Neural cell (in vitro differentiated cells): Measurements from ENCODE around the gene ALOX5AP. TPM values are rescaled to one million over a fixed set of nuclear protein-coding genes. Genes with fewer than 3 reads are reported as not detected.

ENCODE experiments used
- H2AFZ ChIP-seq: fragments of 200-600, 300-800 bp; sonication (generic), shearing (Covaris generic); 2 replicates; pipeline ENCODE4 v1.6.0; 2014; ENCODE audit warnings: low read depth, mild to moderate bottlenecking, antibody characterized with exemption, low read length, moderate library complexity
- H3F3A ChIP-seq: fragments of 200-600 bp; shearing (Covaris generic); 2 replicates; pipeline ENCODE4 v1.6.1; 2016; ENCODE audit warnings: mild to moderate bottlenecking, moderate library complexity, mixed read lengths, antibody characterized with exemption, low read length; ENCODE audit not compliant: insufficient read depth, poor library complexity, severe bottlenecking
- H3K27ac ChIP-seq: fragments of 200-600, 300-800 bp; sonication (generic), shearing (Covaris generic); 2 replicates; pipeline ENCODE4 v1.5.1; 2014; ENCODE audit warnings: mild to moderate bottlenecking, low read length, moderate library complexity
- H3K27me3 ChIP-seq: fragments of 300-800, 200-600 bp; sonication (generic), shearing (Covaris generic); 2 replicates; pipeline ENCODE4 v1.6.0; 2014; ENCODE audit warnings: mild to moderate bottlenecking, low read depth, low read length, moderate library complexity; ENCODE audit not compliant: insufficient read depth
- H3K36me3 ChIP-seq: fragments of 300-800, 200-600 bp; sonication (generic), shearing (Covaris generic); 2 replicates; pipeline ENCODE4 v1.5.1; 2014; ENCODE audit warnings: mild to moderate bottlenecking, antibody characterized with exemption, low read length, moderate library complexity; ENCODE audit not compliant: insufficient read depth
- H3K4me2 ChIP-seq: fragments of 300-800, 200-600 bp; sonication (generic), shearing (Covaris generic); 2 replicates; pipeline ENCODE4 v1.6.0; 2014; ENCODE audit warnings: mild to moderate bottlenecking, low read length
- H3K4me3 ChIP-seq: fragments of 300-800, 200-600 bp; sonication (generic), shearing (Covaris generic); 2 replicates; pipeline ENCODE4 v1.5.1; 2014; ENCODE audit warnings: mild to moderate bottlenecking, low read length, moderate library complexity
- H3K79me2 ChIP-seq: fragments of 200-600 bp; shearing (Covaris generic); replicated peaks from 2 replicates; pipeline ENCODE4 v1.6.0; 2014; ENCODE audit warnings: mild to moderate bottlenecking, low read length, moderate library complexity; ENCODE audit not compliant: insufficient read depth
- H3K9ac ChIP-seq: fragments of 300-800, 200-600 bp; sonication (generic), shearing (Covaris generic); 2 replicates; pipeline ENCODE4 v1.6.1; 2016; ENCODE audit warnings: mild to moderate bottlenecking, low read length, mixed read lengths
- H3K9me2 ChIP-seq: fragments of 200-600 bp; shearing (Covaris generic); 2 replicates; pipeline ENCODE4 v1.6.1; 2016; ENCODE audit warnings: mild to moderate bottlenecking, low read length, mixed read lengths; ENCODE audit not compliant: insufficient read depth
- H3K9me3 ChIP-seq: fragments of 200-600, 300-800 bp; sonication (generic), shearing (Covaris generic); 2 replicates; pipeline ENCODE4 v1.6.1; 2016; ENCODE audit warnings: mild to moderate bottlenecking, mixed run types, low read length, moderate library complexity, mixed read lengths
- H4K20me1 ChIP-seq: fragments of 200-600 bp; shearing (Covaris generic); 2 replicates; pipeline ENCODE4 v1.6.1; 2016; ENCODE audit warnings: mild to moderate bottlenecking, mixed run types; ENCODE audit not compliant: insufficient read depth
- CTCF ChIP-seq: fragments of 450-650 bp; IDR thresholded peaks from 2 replicates; pipeline ENCODE4 v1.5.1; 2014; ENCODE audit warnings: antibody characterized with exemption, mild to moderate bottlenecking, moderate library complexity; ENCODE audit not compliant: poor library complexity, severe bottlenecking
- EZH2 ChIP-seq: fragments of 200-600, 300-800 bp; shearing (Covaris generic), sonication (generic); IDR thresholded peaks from 2 replicates; pipeline ENCODE4 v1.6.1; 2014; ENCODE audit warnings: antibody characterized with exemption, low read length, borderline replicate concordance, mild to moderate bottlenecking; ENCODE audit not compliant: insufficient read depth, poor library complexity, severe bottlenecking
- MXI1 ChIP-seq: fragments of 450-650 bp; conservative IDR thresholded peaks from 2 replicates; pipeline ENCODE4 v1.6.1; 2014; ENCODE audit warnings: antibody characterized with exemption, mild to moderate bottlenecking; ENCODE audit not compliant: poor library complexity, severe bottlenecking
- RAD21 ChIP-seq: fragments of 450-650 bp; conservative IDR thresholded peaks from 2 replicates; pipeline ENCODE4 v1.6.1; 2014; ENCODE audit warnings: antibody characterized with exemption, mild to moderate bottlenecking, moderate library complexity
- REST ChIP-seq: IDR thresholded peaks from 2 replicates; pipeline ENCODE4 v1.6.1; 2012; ENCODE audit warnings: borderline replicate concordance
- SMC3 ChIP-seq: fragments of 450-650 bp; conservative IDR thresholded peaks from 2 replicates; pipeline ENCODE4 v1.6.1; 2014; ENCODE audit warnings: antibody characterized with exemption, mild to moderate bottlenecking, moderate library complexity; ENCODE audit not compliant: poor library complexity
- TAF1 ChIP-seq: IDR thresholded peaks from 2 replicates; pipeline ENCODE4 v1.6.1; 2012; ENCODE audit warnings: low read depth
- polyA plus RNA-seq: library from polyadenylated mRNA; depleted of rRNA; stranded (reverse); fragments of >200 nt; gene quantifications from 2 replicates; pipeline ENCODE4 v1.2.3, GENCODE V29; 2014

ALOX5AP gene
- polyA plus RNA-seq, 1 donor from 2014 or later, result not detected

GRCh38 chr13:30702006-30702405 lies 33.3 kb upstream of the ALOX5AP start:
- Histone ChIP-seq H3K9ac (no peak overlapping the region), H3K4me3 (no peak overlapping the region), H3K27me3 (no peaks in the 10 kb centered on the region), H3K79me2 (no peaks in the 10 kb centered on the region), H3K9me2 (no peaks in the 10 kb centered on the region), H2AFZ (no peak overlapping the region), H3K36me3 (no peaks in the 10 kb centered on the region), H3F3A (no peaks in the 10 kb centered on the region), H3K27ac (no peak overlapping the region), H3K4me2 (no peak overlapping the region), H3K9me3 (no peaks in the 10 kb centered on the region), H4K20me1 (no peaks in the 10 kb centered on the region)
- no peak for TF ChIP-seq MXI1

- H3K9me2 ChIP-seq, result no peaks in the 10 kb centered on the region
- TF ChIP-seq REST, result no peak
- TF ChIP-seq EZH2, result no peak
- TF ChIP-seq RAD21, result no peak
- no peak for TF ChIP-seq TAF1
- no peaks in the 10 kb centered on the region for H3K27me3 ChIP-seq
- H4K20me1 ChIP-seq, result no peaks in the 10 kb centered on the region
- no peaks in the 10 kb centered on the region for H3F3A ChIP-seq
- H3K4me2 ChIP-seq, result no peak overlapping the region
- H3K9ac ChIP-seq, result no peak overlapping the region
- no peak overlapping the region for H3K27ac ChIP-seq
- no peaks in the 10 kb centered on the region for H3K36me3 ChIP-seq
- H2AFZ ChIP-seq, result no peak overlapping the region
- no peaks in the 10 kb centered on the region for H3K79me2 ChIP-seq
- no peaks in the 10 kb centered on the region for H3K9me3 ChIP-seq
- no peak overlapping the region for H3K4me3 ChIP-seq
Measured at GRCh38 chr13:30704596-30704995, 30.7 kb upstream of the ALOX5AP start.

- no peaks in the 10 kb centered on the region for H3F3A ChIP-seq
- H2AFZ ChIP-seq, result no peak overlapping the region
- no peaks in the 10 kb centered on the region for H3K79me2 ChIP-seq
- no peaks in the 10 kb centered on the region for H3K9me3 ChIP-seq
- H3K4me3 ChIP-seq, result no peak overlapping the region
- no peaks in the 10 kb centered on the region for H4K20me1 ChIP-seq
- no peaks in the 10 kb centered on the region for H3K27me3 ChIP-seq
- H3K9ac ChIP-seq, result no peak overlapping the region
- TF ChIP-seq SMC3, result no peak
- no peak for TF ChIP-seq CTCF
- TF ChIP-seq RAD21, result no peak
- H3K4me2 ChIP-seq, result no peak overlapping the region
- no peak overlapping the region for H3K27ac ChIP-seq
- no peaks in the 10 kb centered on the region for H3K9me2 ChIP-seq
- no peaks in the 10 kb centered on the region for H3K36me3 ChIP-seq
Measured at GRCh38 chr13:30705680-30706079, 29.7 kb upstream of the ALOX5AP start.
